HG03060 (cell line): ENCODE data around the gene TNS2.

Source experiments
- ATAC-seq: cut with Tn5 transposase; IDR thresholded peaks from one replicate; pipeline ENCODE4 v1.9.1; 2021; ENCODE audit warnings: low read depth, moderate number of reproducible peaks; ENCODE audit not compliant: unreplicated experiment

Gene TNS2

GRCh38 chr12:53067074-53067992, 17.5 kb downstream of the TNS2 start:
- no peak for ATAC-seq

GRCh38 chr12:53067993-53068770, 18.3 kb downstream of the TNS2 start:
- no peak for ATAC-seq

- no peak for ATAC-seq
Measured at GRCh38 chr12:53068811-53069585, 19.1 kb downstream of the TNS2 start.

- ATAC-seq, result no peak
Measured at GRCh38 chr12:53069621-53070410, 20.0 kb downstream of the TNS2 start.

DNA sequence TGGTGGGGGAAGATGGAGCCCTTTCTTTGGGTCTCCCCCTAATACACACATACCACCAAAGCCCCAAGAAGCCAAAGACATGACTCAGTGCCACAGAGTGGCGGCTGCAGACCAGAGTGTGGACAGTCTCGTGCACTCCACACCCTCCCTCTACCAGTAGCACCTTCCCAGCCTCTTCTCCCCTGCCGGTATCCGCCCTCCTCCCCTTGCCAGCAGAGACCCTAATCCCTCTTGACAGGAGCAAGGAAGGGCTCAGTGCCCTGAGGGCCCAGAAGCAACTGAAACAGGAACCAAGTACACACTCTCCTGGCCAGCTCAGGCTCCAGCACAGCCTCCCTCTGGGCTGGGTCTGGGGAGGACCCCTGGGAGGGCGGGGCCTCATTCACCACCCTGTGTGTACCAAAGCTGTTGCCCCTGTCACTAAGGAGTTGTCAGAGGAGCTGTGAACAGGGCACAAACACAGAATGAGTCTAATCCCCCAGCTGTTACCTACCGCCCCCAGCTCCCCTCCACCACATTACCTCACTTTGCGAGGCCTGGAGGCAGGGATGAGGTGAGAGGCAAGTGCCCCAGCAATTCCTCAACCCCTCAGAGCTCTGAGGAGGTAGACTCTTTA, 21.1 kb downstream of the TNS2 start:
- no peak for ATAC-seq

DNA sequence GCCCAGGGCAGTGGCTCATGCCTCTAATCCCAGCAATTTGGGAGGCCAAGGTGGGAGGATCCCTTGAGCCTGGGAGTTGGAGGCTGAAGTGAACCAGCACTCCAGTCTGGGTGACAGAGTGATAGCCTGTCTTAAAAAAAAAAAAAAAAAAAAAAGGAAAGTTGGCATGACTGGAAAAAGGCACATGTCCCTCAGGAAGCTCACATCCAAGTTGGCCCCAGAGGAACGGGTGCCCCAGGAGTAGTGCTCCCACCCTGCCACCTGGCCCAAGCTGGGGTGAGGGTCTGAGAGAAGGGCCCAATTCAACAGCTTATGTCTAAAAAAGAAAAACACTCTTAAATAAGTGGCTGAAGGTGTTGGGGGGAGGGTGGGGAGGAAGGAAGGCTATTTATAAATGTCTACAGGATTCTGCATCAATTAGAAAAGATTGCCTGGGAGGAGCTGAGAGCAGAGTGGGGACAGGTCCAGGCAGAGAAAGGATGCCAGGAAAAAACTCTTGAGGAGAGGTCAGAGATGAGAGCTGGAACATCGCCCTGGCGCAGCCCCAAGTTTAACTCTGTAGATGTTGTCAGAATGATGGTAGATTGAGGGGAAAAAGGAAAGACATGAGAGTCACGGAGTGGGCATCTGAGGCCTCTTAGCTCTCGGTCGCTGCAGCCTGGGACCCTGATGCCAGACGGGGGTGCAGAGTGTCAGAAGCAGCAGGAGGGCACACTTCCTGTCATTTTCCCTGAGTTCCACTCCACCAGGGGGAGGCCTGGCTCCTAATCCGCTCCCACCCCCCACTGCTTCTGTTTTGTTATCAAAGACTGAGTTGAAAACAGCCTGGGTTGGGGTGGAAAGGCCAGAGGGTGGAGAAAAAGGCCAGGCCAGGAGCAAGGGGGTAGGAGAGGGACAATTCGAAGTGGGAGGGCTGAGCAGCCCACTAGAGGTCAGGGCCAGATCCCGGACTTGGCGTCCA, 22.0 kb downstream of the TNS2 start:
- no peak for ATAC-seq

GRCh38 chr12:53073881-53074280, 24.0 kb downstream of the TNS2 start:
- no peak for ATAC-seq

GRCh38 chr12:53074283-53074998, 24.6 kb downstream of the TNS2 start:
- ATAC-seq, result no peak

GRCh38 chr12:53074999-53075370, 25.1 kb downstream of the TNS2 start:
- no peak for ATAC-seq

- no peak for ATAC-seq
Measured at GRCh38 chr12:53076461-53076860, 26.6 kb downstream of the TNS2 start.

DNA sequence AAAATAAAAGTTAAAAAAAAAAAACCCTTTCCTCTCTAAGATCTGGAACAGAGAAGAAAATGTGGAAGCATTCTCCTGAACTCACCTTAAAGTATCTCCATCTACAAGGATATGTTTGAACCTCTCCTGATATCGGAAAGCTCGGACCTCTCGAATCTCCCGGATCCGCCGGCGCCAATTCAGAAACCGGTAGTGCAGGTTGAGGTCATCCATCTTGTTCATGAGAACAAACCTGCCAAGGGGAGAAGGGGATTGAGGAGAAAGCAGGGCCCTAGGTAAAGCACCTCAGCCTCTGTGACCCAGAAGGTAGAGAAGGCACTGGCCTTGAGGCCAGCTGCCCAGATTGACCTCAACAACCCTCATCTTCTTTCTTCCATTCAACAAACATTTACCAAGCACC, 27.2 kb downstream of the TNS2 start:
- ATAC-seq, result no peak

DNA sequence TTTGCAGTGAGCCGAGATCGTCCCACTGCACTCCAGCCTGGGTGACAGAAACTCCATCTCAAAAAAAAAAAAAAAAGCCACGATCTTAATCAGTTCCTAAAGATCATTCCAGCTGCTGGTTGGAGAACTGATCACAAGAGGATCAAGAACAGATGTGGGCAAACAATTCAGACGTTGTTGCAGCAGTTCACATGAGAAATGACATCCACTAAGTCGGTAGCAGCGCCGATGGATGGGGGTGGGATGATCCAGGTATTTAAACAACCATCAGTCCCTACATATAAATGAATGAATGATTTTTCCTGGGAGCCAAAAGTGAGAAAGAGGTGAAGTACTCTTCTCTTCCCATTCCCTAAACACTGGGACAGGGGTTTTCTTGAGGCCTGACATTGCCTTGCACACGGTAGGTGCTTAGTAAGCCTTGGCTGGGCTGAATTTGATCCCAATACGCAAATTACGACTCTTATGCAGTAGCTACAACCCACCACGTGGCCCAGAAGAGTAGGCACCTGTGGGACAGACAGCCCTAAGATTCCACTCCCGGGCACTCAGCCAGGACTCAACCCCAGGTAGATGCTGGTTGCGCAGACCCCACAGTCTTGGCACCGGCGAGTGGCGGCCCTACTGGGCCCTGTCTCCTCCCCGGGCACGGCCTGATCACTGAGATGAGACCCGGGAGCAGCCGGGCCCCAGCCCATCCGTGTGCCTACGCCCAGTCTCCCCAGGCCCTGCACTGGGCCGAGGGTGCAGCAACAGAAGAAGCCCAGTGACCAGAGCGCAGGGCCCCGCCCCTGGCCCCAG, 28.8 kb downstream of the TNS2 start:
- peak; percentile 21 for ATAC-seq

DNA sequence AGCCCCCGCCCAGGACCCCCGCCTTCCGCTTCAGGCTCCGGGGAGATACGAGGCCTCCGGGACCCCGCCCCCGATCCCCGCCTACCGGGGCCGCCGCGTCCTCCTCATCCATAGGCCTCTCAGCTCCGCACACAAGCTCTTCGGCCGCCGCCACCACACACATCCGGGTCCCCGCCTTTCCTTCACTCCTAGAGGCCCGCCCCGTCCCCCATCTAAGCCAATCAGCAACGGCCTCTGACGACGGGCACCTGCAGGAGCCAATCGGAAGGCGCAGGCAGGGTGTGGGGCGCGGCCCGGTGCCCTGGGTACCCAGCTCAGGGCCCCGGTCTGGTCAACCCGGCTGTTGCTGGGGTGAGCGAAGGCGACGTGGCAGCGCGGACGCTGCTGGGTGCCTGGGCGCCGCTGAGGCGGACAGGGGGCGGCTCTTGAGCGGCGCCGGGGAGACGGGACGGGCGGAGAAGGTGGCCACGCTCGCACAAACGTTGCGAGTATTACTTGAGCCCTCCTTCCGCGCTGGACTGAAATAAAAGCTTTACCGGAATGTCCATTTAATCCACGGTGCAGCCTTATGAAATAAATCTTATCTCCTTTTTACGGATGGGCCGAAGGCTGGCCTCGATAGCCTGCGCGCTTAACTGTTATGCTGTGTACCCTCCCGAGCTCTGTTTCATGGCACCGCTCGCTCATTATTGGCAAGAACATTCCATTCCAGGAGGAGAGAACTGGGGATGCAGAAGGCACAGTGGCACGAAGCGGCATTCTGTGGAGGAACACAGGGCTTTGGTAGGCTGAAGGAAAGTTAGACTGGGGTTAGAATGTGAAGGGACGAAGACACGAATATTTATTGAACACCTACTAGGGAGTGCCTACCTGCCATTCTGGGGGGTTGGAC, 29.6 kb downstream of the TNS2 start, which contains the start of gene SPRYD3:
Gene SPRYD3 (minus strand): TSS at position 165 of the 892 bp plus-strand sequence. CDS start 57 bp downstream, at position 108.
- ATAC-seq, result peak; percentile 92

- no peak for ATAC-seq
Measured at GRCh38 chr12:53082637-53083175, 32.8 kb downstream of the TNS2 start.

- no peak for ATAC-seq
Measured at GRCh38 chr12:53086361-53086760, 36.5 kb downstream of the TNS2 start.

- ATAC-seq, result no peak
Measured at GRCh38 chr12:53090105-53090504, 40.2 kb downstream of the TNS2 start.
